Osteoblast (primary cell): ENCODE measurements around the gene CHCHD3. TPM values are rescaled to one million over a fixed set of nuclear protein-coding genes. Genes with fewer than 3 reads are reported as not detected.

Experiments used
- DNase-seq: peaks from one replicate; pipeline ENCODE4 v3.0.0; 2011; ENCODE audit warnings: low spot score, mixed read lengths; ENCODE audit not compliant: insufficient read length; ENCODE audit errors: missing footprints
- H2AFZ ChIP-seq: 2 replicates; pipeline ENCODE4 v1.6.0; 2011; ENCODE audit warnings: mild to moderate bottlenecking, low read length
- H3K27ac ChIP-seq: 2 replicates; pipeline ENCODE4 v1.5.1; 2011; ENCODE audit warnings: mild to moderate bottlenecking, low read depth, low read length, moderate library complexity
- H3K27me3 ChIP-seq: 2 replicates; pipeline ENCODE4 v1.6.0; 2012; ENCODE audit warnings: mild to moderate bottlenecking, control low read depth, inconsistent platforms, low read length, moderate library complexity; ENCODE audit not compliant: insufficient read depth
- H3K36me3 ChIP-seq: 2 replicates; pipeline ENCODE4 v1.5.1; 2011; ENCODE audit warnings: mild to moderate bottlenecking, low read length, control low read depth, moderate library complexity; ENCODE audit not compliant: insufficient read depth
- H3K4me1 ChIP-seq: 2 replicates; pipeline ENCODE4 v1.5.1; 2011; ENCODE audit warnings: mild to moderate bottlenecking, low read length, control low read depth, moderate library complexity; ENCODE audit not compliant: insufficient read depth
- H3K4me2 ChIP-seq: 2 replicates; pipeline ENCODE4 v1.6.0; 2011; ENCODE audit warnings: mild to moderate bottlenecking, low read length; ENCODE audit not compliant: insufficient read depth
- H3K4me3 ChIP-seq: fragments of 200-600 bp; sonication (generic); 3 replicates; pipeline ENCODE4 v1.5.1; 2012; ENCODE audit warnings: mild to moderate bottlenecking, low read length, inconsistent platforms; ENCODE audit not compliant: insufficient read depth
- H3K79me2 ChIP-seq: 2 replicates; pipeline ENCODE4 v1.6.0; 2012; ENCODE audit warnings: mild to moderate bottlenecking, low read length, control low read depth, inconsistent platforms; ENCODE audit not compliant: insufficient read depth
- H3K9me3 ChIP-seq: 2 replicates; pipeline ENCODE4 v1.5.1; 2011; ENCODE audit warnings: low read depth, low read length, control low read depth
- H4K20me1 ChIP-seq: 2 replicates; pipeline ENCODE4 v1.6.0; 2012; ENCODE audit warnings: mild to moderate bottlenecking, low read length, control low read depth; ENCODE audit not compliant: insufficient read depth
- CTCF ChIP-seq: IDR thresholded peaks from 2 replicates; pipeline ENCODE4 v1.5.1; 2011; ENCODE audit warnings: mild to moderate bottlenecking, low read depth, low read length, moderate library complexity; ENCODE audit errors: extremely low read depth
- total RNA-seq: library from RNA; depleted of rRNA; stranded (reverse); fragments of >200 nt; gene quantifications from 2 replicates; pipeline ENCODE4 v1.2.3, GENCODE V29; 2012

Gene CHCHD3
- total RNA-seq, 1 donor: 89.8 TPM

DNA sequence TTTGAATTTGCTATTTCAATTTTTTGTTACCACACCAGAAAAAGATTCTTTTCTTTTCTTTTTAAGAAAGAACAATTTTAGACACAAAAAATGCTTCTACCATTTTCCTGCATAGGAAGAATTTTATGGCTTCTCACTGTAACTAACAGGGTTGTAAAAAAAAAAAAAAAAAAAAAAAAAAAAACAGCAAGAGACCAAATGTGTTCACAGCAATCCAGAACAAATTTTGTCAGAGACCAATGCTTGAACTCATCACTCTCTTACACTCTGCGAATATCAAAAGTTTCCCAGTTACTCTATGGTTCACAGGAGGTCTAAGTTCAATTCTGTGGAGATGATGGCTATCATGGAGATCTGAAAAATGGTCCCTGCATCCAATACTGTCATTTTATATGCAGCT, 84.4 kb downstream of the CHCHD3 start:
- Histone ChIP-seq H3K27ac (no peak overlapping the region), H2AFZ (no peak overlapping the region), H3K79me2 (peaks cover 70% of the 10 kb centered on the region), H3K9me3 (no peaks in the 10 kb centered on the region), H3K4me1 (peaks cover 15% of the 10 kb centered on the region), H3K27me3 (no peaks in the 10 kb centered on the region), H3K36me3 (no peaks in the 10 kb centered on the region), H3K4me3 (no peak overlapping the region), H3K4me2 (no peak overlapping the region), H4K20me1 (peaks cover 9% of the 10 kb centered on the region)
- no peak for TF ChIP-seq CTCF
- DNase-seq: no peak

GRCh38 chr7:132996581-132997242, 85.2 kb downstream of the CHCHD3 start:
- no peak for TF ChIP-seq CTCF
- Histone ChIP-seq H4K20me1 (peaks cover 9% of the 10 kb centered on the region), H3K9me3 (no peaks in the 10 kb centered on the region), H2AFZ (no peak overlapping the region), H3K27me3 (no peaks in the 10 kb centered on the region), H3K79me2 (peaks cover 74% of the 10 kb centered on the region), H3K36me3 (no peaks in the 10 kb centered on the region), H3K4me2 (peak overlapping the region; percentile 30), H3K27ac (no peak overlapping the region), H3K4me1 (peaks cover 15% of the 10 kb centered on the region), H3K4me3 (no peak overlapping the region)
- no peak for DNase-seq

DNA sequence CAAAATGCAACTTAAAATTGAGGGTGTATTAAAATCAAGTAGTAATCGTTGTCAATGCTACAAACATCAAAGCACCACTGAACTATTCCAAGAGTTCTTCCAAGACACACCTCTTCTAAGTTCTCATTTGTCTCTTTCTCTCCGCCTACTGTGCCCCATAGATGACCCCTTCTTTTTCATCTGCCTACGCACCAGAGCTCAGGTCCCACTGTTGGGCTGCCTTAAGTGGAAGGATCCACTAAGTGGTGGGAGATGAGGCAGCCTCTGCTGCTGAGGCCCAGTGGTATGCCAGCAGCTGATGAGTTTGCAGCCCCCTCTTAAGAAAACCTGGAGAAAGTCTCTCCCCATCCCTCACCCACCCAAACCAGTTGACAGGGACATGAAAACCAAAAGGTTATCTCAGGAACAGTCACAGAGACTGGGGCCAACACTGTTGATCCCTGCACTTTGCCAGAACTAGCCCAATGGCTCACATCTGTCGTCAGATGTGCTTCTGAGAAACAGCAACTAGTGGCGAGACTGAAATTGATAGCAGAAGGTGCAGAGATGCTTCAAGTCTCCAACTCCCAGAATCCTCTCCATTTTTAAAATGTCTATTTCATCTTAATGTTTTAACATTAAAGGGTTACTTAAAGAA, 88.4 kb downstream of the CHCHD3 start:
- Histone ChIP-seq H3K4me2 (no peak overlapping the region), H3K4me3 (no peak overlapping the region), H3K27me3 (no peaks in the 10 kb centered on the region), H4K20me1 (peaks cover 9% of the 10 kb centered on the region), H3K36me3 (no peaks in the 10 kb centered on the region), H3K9me3 (no peaks in the 10 kb centered on the region), H3K4me1 (peaks cover 15% of the 10 kb centered on the region), H3K27ac (no peak overlapping the region), H2AFZ (no peak overlapping the region), H3K79me2 (peaks cover 70% of the 10 kb centered on the region)
- no peak for TF ChIP-seq CTCF
- no peak for DNase-seq
